Lower leg skin (tissue), 3 donors: Measurements from ENCODE around the gene NDRG2.

Experiments
- CTCF ChIP-seq, 3 donors: fragments of 450-650 bp; IDR thresholded peaks; one replicate each; pipeline ENCODE4 v1.5.1; 2016; ENCODE audit warnings: antibody characterized with exemption in 3 of 3, mild to moderate bottlenecking in 3 of 3, moderate library complexity in 2 of 3
- POLR2A ChIP-seq, 2 donors: fragments of 450-650 bp; IDR thresholded peaks; one replicate each; pipeline ENCODE4 v1.6.1; 2016 to 2017; ENCODE audit warnings: antibody characterized with exemption in 2 of 2, mild to moderate bottlenecking in 1 of 2, moderate library complexity in 1 of 2

DNA sequence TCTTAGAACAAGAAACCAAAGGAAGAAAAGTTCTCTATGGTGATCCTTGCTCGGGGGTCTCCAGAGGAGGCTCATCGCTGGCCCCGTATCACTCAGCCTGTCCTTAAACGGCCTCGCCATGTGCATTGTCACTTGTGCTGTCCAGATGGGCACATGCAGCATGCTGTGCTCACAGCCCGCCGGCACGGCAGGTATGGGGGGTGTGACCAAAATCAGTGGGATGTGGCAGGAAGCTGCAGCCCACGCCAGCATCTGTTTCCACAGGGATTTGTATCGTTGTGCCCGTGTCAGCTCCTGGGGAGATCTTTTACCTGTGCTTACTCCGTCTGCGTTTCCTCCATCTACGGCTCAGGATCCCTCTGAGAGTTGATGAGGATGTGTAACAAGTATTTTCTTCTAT lies 28.3 kb downstream of the NDRG2 start:
- TF ChIP-seq POLR2A (IDR thresholded peaks at IDR 0.05), result no peak
- TF ChIP-seq CTCF (IDR thresholded peaks at IDR 0.05), result no peak
